Anterior cingulate cortex (tissue), 58 donors: ENCODE results near the gene GRIA1.
A peak's percentile ranks its signal among the peaks of the same experiment; 100 is the strongest.

Experiments
- DNase-seq, 58 donors: peaks; one replicate each; lab custom pipeline; 2025; lab: John Stamatoyannopoulos, UW

Gene GRIA1

DNA sequence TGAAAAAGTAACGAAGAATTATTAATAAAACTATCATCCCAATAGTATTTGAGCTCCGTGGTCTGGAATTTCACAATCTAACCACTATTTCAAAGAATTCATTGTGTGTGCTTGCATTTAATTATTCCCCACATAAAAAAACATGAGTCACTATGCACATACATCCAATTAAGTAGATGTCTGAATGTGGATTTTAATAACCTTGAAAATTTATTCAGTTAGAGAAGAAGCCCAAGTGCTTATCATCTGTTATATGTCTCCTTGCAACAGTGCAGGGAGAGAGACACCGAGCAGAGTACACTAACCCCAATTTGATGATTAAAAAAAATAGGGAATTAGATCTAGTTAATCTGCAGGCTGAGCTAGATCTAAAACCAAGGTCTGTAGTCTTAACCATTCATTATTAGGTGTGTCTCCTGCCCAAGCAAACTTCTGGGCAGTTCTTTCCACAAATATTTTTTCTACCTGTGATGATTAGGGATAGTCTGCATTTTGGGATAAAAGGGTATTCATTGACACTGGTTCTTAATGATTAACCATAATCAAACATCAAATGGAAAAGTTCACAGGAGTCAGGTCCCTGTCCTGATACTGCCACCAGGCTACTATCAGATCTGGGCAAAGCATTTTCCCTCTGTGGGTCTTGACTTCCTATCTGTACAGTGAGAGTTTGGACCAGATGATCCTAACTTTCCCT is 164.2 kb downstream of the GRIA1 start:
- no peak for DNase-seq

DNA sequence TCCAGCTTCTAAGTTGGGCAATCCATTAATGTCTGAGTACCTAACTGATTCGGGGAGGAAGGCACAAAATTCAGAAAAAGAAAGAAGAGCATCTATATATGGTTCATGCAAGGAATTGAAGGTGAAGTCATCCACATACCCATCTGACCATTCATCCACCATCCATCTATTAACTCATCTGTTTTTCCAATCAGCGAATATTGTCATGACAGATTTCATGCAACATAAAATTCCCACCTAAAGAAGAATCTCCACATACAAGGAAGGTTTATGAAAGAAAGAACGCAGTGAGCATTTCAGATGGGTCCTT is 164.7 kb downstream of the GRIA1 start:
- no peak for DNase-seq

- no peak for DNase-seq
Observed at GRCh38 chr5:153658149-153658548, 167.7 kb downstream of the GRIA1 start.

GRCh38 chr5:153658606-153659005 is 168.1 kb downstream of the GRIA1 start:
- DNase-seq: no peak

DNA sequence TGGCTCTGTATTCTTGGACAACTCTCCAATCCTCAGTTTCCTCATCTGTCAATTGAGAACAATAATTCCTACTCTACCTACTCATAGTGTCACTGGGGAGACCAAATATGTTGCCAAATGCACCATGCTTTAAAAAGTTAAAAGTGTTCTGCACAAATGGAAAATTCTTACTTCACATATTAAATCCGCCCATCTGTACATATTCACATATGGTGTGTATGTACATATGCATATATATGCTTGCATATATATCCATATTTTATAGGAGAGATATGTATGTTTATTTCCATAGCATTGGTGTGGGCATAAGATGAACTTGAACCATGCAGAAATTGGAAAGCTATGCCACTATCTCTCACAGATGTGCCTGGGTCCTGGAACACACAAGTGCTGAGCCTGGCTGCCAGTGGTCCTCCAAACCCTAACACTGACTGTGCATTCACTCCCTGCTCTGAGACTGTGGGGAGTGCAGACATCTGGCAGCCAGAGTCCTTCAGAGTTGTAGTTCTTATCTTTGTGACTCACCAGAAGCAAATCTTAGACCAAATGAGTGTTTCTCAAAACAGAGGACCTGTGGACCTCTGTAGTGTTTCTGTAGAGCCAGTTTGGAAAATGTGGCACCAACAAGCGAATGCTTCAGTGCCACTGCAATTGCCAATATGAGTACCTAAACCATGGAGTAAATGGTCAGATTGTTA is 168.7 kb downstream of the GRIA1 start:
- DNase-seq: no peak

DNA sequence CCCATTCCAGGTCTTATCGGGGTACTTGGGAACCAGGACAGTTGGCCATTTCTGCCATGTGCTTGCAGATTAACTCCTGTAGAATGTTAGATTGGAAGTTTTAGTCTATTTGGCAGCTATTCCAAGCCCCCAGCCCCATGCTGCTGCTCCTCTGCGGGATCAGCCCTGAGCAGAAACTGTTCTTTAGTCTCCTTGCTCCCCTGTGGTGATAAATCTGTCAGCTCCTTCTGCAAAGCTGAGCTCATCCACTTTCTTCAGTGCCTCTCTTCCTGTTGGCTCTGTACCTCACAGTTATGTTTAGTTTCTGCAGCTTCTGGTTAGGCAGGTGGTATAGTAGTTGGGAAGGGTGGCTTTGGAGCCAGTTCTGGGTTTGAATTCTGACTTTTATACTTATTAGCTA is 170.4 kb downstream of the GRIA1 start:
- DNase-seq: no peak

GRCh38 chr5:153661897-153662296 is 171.4 kb downstream of the GRIA1 start:
- no peak for DNase-seq

DNA sequence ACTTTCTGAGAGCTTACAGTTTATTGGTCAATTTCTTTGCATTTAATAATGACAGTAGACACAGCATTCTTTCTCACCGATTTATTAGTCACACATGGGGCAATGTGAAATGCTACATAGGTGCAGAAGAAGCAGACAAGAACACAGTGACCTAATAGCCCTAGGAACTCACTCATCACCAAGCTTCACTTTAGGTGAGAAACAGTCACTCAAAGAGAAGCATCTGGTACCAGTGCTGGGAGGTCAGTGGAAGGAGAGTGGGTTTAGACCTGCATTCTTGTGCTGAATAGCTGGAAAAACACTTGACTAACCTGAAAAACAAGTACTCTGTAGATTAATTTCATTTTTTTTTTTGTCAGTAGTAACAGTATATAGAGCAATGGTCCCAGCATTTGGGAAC is 179.6 kb downstream of the GRIA1 start:
- DNase-seq: no peak

- DNase-seq: no peak
Observed at GRCh38 chr5:153671653-153672346, 181.3 kb downstream of the GRIA1 start.

DNA sequence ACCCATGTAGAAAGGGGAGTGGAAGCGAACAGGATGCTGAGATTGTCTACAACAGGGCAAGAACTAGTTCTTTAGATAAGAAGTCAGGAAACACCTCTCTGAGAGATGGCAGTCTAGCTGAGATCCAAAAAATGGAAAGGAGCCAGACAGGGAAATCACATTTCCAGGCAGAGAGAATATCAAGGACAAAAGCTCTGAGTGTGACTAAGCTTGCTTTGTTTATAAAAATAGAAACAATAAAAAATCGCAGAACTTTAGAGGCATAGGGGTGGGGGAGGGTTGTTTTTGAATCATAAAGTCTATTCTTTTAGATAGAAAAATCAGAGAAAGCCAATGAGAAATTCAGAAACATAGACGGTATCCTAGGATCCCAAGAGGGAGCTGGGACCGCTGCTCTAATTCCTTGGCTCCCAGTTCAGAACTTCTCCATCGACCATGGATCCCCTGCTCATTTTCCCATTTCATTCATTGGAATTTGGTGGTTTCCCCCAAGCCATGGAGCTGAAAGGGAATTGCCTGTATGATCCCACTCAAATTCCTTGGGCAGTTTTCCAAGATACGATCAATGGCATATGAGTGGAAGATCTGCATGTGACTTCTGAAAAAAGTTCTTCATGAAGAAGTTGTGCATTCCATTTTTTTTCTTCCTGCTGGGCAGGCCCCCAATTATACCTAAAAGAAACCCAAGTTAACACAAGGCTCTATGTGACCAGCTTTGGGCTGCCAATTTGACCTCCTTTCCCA is 182.0 kb downstream of the GRIA1 start:
- DNase-seq: no peak

DNA sequence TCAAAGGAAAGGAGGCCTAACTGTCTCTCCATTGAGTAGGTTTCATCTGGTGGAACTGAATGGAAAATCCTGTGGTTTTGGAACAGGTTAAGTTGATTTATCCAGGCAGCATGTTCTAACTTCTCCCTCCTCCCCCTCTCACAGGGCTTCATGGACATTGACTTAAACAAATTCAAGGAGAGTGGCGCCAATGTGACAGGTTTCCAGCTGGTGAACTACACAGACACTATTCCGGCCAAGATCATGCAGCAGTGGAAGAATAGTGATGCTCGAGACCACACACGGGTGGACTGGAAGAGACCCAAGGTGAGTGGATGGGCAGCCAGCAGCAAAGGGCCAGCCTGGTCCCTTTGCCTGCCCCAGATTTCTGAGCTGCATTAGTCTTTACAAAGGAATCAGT is 183.9 kb downstream of the GRIA1 start:
- no peak for DNase-seq

DNA sequence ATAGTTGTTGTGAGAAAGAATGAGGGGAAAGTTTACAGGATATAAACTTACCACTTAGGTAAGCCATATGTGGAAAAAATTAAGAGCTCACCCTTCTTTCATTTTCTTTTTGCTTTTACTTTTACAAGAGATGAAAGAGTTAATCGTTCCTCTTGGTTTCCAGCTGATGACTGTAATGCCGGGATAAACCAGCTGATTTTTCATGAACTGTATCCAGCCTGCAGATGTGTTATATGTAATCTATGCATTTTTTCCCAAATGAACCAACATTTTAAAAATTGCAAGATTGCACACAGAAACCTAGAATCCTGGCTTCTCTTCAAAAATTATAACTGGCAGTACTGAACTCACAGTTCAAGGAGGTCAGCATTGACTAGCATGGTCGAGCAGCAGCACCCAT is 185.9 kb downstream of the GRIA1 start:
- DNase-seq: no peak

DNA sequence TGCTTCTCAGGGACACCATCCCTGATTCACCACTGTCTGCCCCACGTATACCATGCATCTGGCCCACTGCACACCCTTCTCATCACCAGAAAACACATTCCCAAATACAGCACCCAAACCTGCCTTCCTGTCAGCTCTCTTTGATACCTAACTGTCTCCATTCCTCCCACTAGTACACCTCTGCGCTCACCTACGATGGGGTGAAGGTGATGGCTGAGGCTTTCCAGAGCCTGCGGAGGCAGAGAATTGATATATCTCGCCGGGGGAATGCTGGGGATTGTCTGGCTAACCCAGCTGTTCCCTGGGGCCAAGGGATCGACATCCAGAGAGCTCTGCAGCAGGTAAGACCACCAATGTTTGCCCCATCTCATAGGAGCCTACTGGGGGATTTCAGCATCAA is 186.4 kb downstream of the GRIA1 start:
- DNase-seq: no peak

DNA sequence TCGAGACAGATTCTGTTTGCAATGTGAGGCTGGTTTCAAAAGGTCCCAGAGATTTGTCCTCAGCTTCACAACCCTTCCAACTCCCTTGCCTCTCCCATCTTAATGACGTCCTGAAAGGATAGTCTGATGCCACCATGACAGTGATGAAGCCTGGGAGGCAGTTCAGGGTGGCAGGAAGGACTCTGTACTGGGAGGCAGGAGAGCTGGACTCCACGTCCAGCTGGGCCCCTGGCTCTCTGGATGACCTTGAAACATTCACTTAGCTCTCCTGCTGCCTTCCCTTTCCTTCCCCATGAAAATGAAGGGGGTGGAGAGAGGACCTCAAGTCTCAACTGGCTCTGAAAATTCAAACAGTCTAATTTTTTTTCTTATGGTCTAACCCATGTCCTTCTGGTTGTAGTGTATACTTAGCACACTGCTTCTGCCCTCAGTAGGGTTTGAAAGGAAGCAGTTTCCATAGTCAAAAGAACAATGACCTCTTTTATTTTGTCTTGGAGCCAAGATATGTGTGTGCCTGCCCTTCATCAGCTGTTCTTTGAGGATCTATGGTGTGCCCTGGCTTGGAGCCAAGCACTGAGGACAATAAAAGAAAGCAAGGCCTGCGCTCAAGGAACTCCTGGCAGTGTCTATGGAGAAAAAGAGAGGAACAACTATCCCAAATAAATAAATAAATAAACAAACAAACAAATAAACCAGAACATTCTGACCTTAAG is 188.3 kb downstream of the GRIA1 start:
- DNase-seq: peak in 1 of 58 donors; percentile 13

DNA sequence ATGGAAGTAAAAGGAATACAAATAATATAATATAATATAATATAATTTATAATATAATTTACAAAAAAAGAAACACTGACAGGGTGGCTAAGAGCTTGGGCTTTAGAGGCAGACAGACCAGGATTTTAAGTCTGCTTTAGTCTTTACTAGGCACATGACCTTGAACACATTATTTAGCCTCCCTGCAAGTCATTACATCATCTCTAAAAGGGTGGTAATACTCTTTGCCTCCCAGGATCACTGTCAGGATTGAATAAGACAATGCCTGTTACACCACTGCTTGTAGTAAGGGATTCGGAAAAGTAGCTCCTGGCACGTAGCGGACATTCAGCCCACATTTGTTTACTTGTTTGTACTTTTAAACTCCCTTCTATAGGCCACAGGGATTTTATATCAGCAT is 199.8 kb downstream of the GRIA1 start:
- no peak for DNase-seq

- no peak for DNase-seq
Observed at GRCh38 chr5:153696256-153696655, 205.8 kb downstream of the GRIA1 start.

GRCh38 chr5:153699035-153699434 is 208.6 kb downstream of the GRIA1 start:
- no peak for DNase-seq

DNA sequence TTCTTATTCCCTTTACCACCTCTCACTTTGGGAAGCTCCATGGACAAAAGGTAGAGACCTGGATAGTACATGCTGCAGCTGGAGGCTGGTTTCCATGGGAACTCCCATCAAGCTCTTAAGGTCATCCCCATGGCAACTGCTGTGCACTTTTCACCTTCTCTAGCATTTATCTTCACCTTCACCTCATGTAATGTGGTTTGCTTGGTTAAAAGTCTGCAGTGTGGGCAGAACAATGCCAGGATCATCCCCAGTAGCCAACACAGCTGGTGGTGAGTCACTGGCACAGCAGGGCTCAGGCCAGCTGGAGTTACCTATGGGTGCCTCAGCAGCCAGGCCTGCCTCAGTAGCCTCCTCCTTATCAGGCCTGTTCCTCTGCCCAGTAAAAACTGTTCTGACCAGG is 210.5 kb downstream of the GRIA1 start:
- DNase-seq: no peak

DNA sequence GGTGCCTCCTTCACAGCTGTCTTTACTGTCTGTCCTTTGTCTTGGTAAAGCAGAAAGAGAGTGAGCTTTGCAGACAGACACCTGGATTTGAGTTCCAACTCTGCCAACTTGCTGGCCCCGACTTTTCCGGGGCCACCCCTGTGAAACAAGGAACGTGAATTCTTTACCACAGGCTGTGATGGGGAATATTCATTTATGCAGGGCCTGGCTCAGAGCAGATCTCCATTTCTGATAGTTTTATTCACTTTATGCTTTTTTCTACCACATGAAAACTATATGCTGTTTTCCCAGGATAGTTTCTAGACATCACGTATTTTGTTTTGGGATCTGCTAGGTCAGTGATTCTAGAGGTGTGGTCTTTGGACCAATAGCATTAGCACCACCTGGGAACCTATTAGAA is 211.8 kb downstream of the GRIA1 start:
- DNase-seq: no peak

- no peak for DNase-seq
Observed at GRCh38 chr5:153704110-153704509, 213.6 kb downstream of the GRIA1 start.

GRCh38 chr5:153707626-153708025 is 217.2 kb downstream of the GRIA1 start:
- peak in 10 of 58 donors; percentile 4 to 45 (median 24) for DNase-seq
